Effector memory CD4-positive, alpha-beta T cell (primary cell): ENCODE measurements around the gene PRKG1.
"Not testable (repeated sequence)": the region's sequence is repeated elsewhere in the genome, so short reads cannot be mapped to it uniquely, and the experiment has no call there.

Experiments used
- DNase-seq, 3 donors: peaks; one replicate each; pipeline ENCODE4 v3.0.0-alpha.2; 2020
- H3K27ac ChIP-seq: 2 replicates; pipeline ENCODE4 v1.7.0; 2013; ENCODE audit warnings: mild to moderate bottlenecking, low read length, moderate library complexity; ENCODE audit not compliant: insufficient read depth, poor library complexity, severe bottlenecking
- H3K27me3 ChIP-seq: replicated peaks from 2 replicates; pipeline ENCODE4 v1.7.0; 2013; ENCODE audit warnings: mild to moderate bottlenecking, low read length; ENCODE audit not compliant: insufficient read depth, control insufficient read depth, poor library complexity, severe bottlenecking
- H3K36me3 ChIP-seq: 2 replicates; pipeline ENCODE4 v1.7.0; 2013; ENCODE audit warnings: mild to moderate bottlenecking, low read length, moderate library complexity; ENCODE audit not compliant: control insufficient read depth, insufficient read depth
- H3K4me1 ChIP-seq: 2 replicates; pipeline ENCODE4 v1.7.0; 2013; ENCODE audit warnings: low read length, mild to moderate bottlenecking; ENCODE audit not compliant: control insufficient read depth, insufficient read depth, poor library complexity, severe bottlenecking
- H3K4me3 ChIP-seq: 2 replicates; pipeline ENCODE4 v1.7.0; 2013; ENCODE audit warnings: low read length, low read depth, mild to moderate bottlenecking; ENCODE audit not compliant: insufficient read depth, poor library complexity, severe bottlenecking
- H3K9me3 ChIP-seq: 2 replicates; pipeline ENCODE4 v1.7.0; 2013; ENCODE audit warnings: mild to moderate bottlenecking, low read length, moderate library complexity; ENCODE audit not compliant: control insufficient read depth

PRKG1 gene

DNA sequence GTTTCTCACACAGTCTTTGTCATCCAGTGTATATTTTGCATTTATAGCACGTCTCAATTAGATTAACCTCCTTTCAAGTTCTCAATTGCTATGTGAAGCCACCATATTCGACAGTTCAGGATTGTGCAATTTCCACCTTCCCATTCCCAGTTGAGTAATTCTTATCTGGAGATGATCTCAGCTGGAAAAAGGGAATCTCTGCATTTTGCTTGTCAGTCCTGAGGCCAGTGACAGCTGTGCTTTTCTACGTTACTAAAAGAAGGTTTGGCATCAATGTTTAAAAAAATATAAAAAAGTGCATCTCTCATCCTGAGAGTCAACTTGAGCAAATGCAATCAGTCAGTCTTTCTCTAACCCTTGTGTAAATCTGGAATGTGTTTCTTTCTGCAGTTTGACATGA lies 247.7 kb downstream of the PRKG1 start:
- DNase-seq, result no peak
- H3K4me1 ChIP-seq, result no peaks in the 10 kb centered on the region
- H3K27ac ChIP-seq, result no peak overlapping the region
- no peaks in the 10 kb centered on the region for H3K9me3 ChIP-seq
- no peaks in the 10 kb centered on the region for H3K36me3 ChIP-seq
- no peaks in the 10 kb centered on the region for H3K27me3 ChIP-seq
- no peak overlapping the region for H3K4me3 ChIP-seq

- Histone ChIP-seq H3K36me3 (no peaks in the 10 kb centered on the region), H3K4me1 (no peaks in the 10 kb centered on the region), H3K9me3 (no peaks in the 10 kb centered on the region), H3K4me3 (no peak overlapping the region), H3K27me3 (no peaks in the 10 kb centered on the region), H3K27ac (no peak overlapping the region)
- no peak for DNase-seq
Observed at GRCh38 chr10:51325649-51326048, 251.4 kb downstream of the PRKG1 start.

DNA sequence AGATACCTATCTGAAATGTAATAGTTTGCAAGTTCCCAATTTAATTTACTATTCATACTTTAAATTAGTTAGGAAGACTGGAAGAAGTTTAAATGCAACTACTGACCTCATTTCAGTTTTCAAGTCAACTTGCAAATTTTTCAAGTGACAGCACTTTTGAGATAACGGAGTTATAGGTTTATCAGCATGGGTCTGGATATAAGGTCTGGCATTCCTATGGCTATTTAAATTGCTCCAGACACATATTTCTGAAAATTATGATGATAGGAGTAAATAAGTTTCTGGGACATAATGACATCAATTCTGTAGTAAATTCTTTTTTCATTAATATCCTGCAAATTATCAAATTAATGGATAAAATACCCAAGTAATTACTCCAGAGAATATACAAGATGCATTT lies 251.9 kb downstream of the PRKG1 start:
- DNase-seq, result no peak
- no peaks in the 10 kb centered on the region for H3K9me3 ChIP-seq

GRCh38 chr10:51327432-51327831 lies 253.1 kb downstream of the PRKG1 start:
- no peaks in the 10 kb centered on the region for H3K4me1 ChIP-seq
- no peak overlapping the region for H3K4me3 ChIP-seq
- no peaks in the 10 kb centered on the region for H3K27me3 ChIP-seq
- no peak for DNase-seq
- H3K27ac ChIP-seq, result no peak overlapping the region
- no peaks in the 10 kb centered on the region for H3K36me3 ChIP-seq
- no peaks in the 10 kb centered on the region for H3K9me3 ChIP-seq

More for the DNA sequence above, 251.9 kb downstream of the PRKG1 start:
- Histone ChIP-seq H3K27ac (no peak overlapping the region), H3K4me1 (no peaks in the 10 kb centered on the region), H3K36me3 (no peaks in the 10 kb centered on the region), H3K4me3 (no peak overlapping the region), H3K27me3 (no peaks in the 10 kb centered on the region)

- Histone ChIP-seq H3K36me3 (no peaks in the 10 kb centered on the region), H3K4me3 (no peak overlapping the region), H3K9me3 (no peaks in the 10 kb centered on the region), H3K27me3 (no peaks in the 10 kb centered on the region), H3K27ac (no peak overlapping the region), H3K4me1 (no peaks in the 10 kb centered on the region)
- DNase-seq, result no peak
Observed at GRCh38 chr10:51340366-51340765, 266.1 kb downstream of the PRKG1 start.

DNA sequence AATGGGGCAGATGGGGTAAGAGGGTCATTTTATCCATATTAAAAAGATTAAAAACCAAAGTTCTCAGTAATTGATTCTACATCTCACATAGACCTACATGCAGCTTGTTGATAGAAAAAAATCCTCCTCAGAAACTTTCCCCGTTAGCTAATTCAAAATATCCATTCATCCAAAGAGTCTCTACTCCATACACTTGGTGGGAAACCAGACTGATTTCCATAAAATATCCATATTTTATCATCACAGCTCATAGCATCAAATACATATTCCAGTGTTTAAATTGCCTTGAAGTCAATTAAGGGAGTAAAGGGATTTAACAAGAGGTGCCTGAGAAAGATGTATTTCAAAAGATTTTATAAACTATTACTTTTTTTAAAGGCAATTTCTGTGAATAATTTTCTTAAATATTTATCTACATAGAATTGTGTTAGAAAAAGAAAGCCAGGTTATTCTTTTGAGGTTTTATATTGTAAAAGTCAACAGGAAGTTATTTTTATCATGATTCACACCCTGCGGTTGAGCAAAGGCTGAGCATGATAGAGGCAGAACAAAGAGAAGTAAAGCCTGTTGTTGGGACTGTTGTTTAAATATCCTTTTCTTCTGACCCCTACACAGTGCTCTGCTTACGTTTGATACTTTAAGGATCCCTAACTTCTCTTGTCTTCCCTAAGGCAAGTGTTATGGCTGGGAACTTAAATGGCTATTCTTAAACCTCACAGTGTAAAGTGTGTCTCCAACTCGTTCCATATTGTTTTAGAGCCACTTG lies 266.7 kb downstream of the PRKG1 start:
- Histone ChIP-seq H3K4me3 (no peak overlapping the region), H3K27ac (no peak overlapping the region), H3K36me3 (no peaks in the 10 kb centered on the region), H3K9me3 (no peaks in the 10 kb centered on the region), H3K27me3 (no peaks in the 10 kb centered on the region), H3K4me1 (no peaks in the 10 kb centered on the region)
- no peak for DNase-seq

DNA sequence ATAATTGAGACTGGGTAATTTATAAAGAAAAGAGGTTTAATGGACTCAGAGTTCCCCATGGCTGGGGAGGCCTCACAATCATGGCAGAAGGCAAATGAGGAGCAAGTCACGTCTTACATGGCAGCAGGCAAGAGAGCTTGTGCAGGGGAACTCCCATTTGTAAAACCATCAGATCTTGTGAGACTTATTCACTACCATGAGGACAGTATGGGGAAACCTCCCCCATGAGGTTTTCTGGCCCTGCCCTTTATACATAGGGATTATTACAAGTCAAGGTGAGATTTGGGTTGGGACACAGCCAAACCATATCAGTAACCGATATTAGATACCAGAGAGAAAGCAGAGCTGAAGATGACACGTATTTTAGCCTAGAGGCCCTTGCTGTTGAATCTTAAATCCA lies 267.5 kb downstream of the PRKG1 start:
- H3K36me3 ChIP-seq, H3K4me1 ChIP-seq, H3K4me3 ChIP-seq, H3K27ac ChIP-seq, H3K27me3 ChIP-seq, DNase-seq, H3K9me3 ChIP-seq: not testable (repeated sequence)

GRCh38 chr10:51342381-51342780 lies 268.1 kb downstream of the PRKG1 start:
- no peaks in the 10 kb centered on the region for H3K27me3 ChIP-seq
- DNase-seq, result no peak

GRCh38 chr10:51343391-51343790 lies 269.1 kb downstream of the PRKG1 start:
- no peak overlapping the region for H3K27ac ChIP-seq
- DNase-seq, result no peak
- H3K27me3 ChIP-seq, result no peaks in the 10 kb centered on the region
- H3K4me1 ChIP-seq, result no peaks in the 10 kb centered on the region
- no peak overlapping the region for H3K4me3 ChIP-seq
- no peaks in the 10 kb centered on the region for H3K36me3 ChIP-seq
- H3K9me3 ChIP-seq, result no peaks in the 10 kb centered on the region

More at GRCh38 chr10:51342381-51342780, 268.1 kb downstream of the PRKG1 start:
- Histone ChIP-seq H3K27ac (no peak overlapping the region), H3K36me3 (no peaks in the 10 kb centered on the region), H3K4me1 (no peaks in the 10 kb centered on the region), H3K4me3 (no peak overlapping the region), H3K9me3 (no peaks in the 10 kb centered on the region)

DNA sequence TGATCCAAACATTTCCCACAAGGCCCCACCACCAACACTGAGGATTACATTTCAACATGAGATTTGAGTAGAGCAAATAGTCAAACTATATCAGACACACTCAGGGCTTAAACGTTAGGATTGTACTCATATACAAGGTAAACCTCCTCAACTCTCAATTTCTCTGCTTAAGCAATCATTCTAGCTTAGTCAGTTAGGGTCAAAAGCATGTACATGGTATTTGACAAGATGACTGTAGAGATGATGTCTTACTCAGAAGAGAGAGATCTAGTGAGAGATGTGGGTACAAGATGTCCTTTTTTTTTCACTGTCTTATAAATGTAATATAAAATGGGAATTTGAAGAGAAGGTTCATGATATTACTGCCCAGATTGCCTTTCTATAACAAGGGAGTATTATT lies 270.1 kb downstream of the PRKG1 start:
- DNase-seq, result no peak
- H3K9me3 ChIP-seq, result no peaks in the 10 kb centered on the region
- no peaks in the 10 kb centered on the region for H3K27me3 ChIP-seq
- no peak overlapping the region for H3K27ac ChIP-seq
- H3K4me3 ChIP-seq, result no peak overlapping the region
- H3K4me1 ChIP-seq, result no peaks in the 10 kb centered on the region
- no peaks in the 10 kb centered on the region for H3K36me3 ChIP-seq
